ENCODE measurements around the gene SPACA6. TPM values are rescaled to one million over a fixed set of nuclear protein-coding genes. Genes with fewer than 3 reads are reported as not detected.

The SPACA6 gene
- total and polyA plus RNA-seq, 12 donors: 2.2 to 291 (median 25.2) TPM

GRCh38 chr19:51715850-51716249, 22.7 kb downstream of the SPACA6 start:
- Histone ChIP-seq H3K9me3 (replicated peaks in 1 of 3) (no peaks in the 10 kb centered on the region), H3K36me3 (replicated peaks in 1 of 2) (no peaks in the 10 kb centered on the region), H3K27ac (no peak overlapping the region), H3K27me3 (peaks cover 25% of the 10 kb centered on the region), H3K4me1 (replicated peaks in 1 of 2) (peaks cover 3 to 4% of the 10 kb centered on the region in 2 donors), H3K4me3 (no peak overlapping the region)
- DNase-seq: no peak
- TF ChIP-seq POLR2A (IDR thresholded peaks at IDR 0.05): no peak
- TF ChIP-seq, protein P1, sequence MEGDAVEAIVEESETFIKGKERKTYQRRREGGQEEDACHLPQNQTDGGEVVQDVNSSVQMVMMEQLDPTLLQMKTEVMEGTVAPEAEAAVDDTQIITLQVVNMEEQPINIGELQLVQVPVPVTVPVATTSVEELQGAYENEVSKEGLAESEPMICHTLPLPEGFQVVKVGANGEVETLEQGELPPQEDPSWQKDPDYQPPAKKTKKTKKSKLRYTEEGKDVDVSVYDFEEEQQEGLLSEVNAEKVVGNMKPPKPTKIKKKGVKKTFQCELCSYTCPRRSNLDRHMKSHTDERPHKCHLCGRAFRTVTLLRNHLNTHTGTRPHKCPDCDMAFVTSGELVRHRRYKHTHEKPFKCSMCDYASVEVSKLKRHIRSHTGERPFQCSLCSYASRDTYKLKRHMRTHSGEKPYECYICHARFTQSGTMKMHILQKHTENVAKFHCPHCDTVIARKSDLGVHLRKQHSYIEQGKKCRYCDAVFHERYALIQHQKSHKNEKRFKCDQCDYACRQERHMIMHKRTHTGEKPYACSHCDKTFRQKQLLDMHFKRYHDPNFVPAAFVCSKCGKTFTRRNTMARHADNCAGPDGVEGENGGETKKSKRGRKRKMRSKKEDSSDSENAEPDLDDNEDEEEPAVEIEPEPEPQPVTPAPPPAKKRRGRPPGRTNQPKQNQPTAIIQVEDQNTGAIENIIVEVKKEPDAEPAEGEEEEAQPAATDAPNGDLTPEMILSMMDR (IDR thresholded peaks at IDR 0.05): no peak
- intact Hi-C loops (cut with DNase I): no loop called here
- WGBS, 4 donors: 81 to 90% (median 84%) methylated on average over 3 of the region's 3 CpGs

DNA sequence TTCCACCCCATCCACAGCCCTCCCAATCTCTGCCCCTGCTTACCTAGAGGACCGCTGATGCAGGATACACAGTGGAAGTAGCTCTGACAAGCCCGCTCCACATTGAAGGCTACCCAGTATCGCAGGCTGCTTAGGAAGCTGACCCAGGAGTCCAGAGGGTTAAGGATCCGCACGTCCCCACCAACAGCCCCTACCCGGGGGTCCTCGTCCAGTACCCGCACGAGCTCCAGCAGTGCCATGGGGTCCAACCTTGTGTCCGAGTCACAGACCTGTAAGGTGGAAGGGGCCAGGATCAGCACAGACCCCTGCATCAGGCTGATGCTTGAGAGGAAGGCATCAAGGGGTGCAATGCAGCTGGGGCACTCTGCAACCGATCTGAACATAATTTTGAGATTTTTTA, 23.8 kb downstream of the SPACA6 start:
- H3K9me3 ChIP-seq (replicated peaks in 1 of 3): no peaks in the 10 kb centered on the region
- H3K4me3 ChIP-seq: no peak overlapping the region
- no peaks in the 10 kb centered on the region for H3K36me3 ChIP-seq (replicated peaks in 1 of 2)
- DNase-seq: no peak
- WGBS, 4 donors: 71 to 94% (median 85%) methylated on average over 6 to 11 of the region's 11 CpGs
- H3K27ac ChIP-seq: no peak overlapping the region
- peaks cover 3 to 4% of the 10 kb centered on the region in 2 donors for H3K4me1 ChIP-seq (replicated peaks in 1 of 2)
- TF ChIP-seq POLR2A (IDR thresholded peaks at IDR 0.05): no peak
- TF ChIP-seq, protein P1 (IDR thresholded peaks at IDR 0.05): no peak
- intact Hi-C loops (cut with DNase I): no loop called here
- H3K27me3 ChIP-seq: peaks cover 28% of the 10 kb centered on the region

DNA sequence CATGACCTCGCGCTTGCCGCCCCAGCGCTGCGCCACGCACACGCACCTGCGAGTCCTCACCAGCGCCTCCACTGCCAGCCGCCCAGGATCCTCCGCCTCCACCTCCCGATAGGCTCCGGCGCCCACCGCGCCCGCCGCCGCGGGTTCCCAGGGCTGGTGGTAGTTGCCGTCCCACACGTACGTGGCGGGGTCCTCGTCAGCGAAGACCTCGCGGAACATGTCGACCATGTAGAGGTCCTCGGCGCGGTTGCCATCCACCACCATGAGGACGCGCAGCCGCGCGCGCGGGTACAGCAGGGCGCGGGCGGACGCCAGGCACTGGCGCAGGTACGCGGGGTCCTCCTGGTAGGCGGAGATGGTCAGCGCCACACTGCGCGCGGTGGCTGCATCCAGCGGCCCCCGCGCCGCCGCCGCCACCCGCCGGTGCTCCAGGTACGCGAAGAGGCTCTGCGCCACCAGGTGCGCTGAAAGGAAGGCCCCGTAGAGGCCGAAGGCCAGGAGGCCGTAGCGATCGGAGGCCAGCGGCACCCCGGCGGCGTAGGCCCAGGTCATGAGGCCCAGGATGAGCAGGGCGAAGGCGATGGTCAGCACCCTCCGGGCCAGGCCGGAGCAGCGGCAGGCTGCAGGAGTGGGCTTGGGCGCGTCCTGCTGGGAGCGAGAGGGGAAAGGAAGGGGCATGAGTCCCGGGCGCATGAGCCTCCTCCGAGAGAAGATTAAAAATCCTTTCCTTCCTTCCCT, 26.3 kb downstream of the SPACA6 start:
- 2 to 8% (median 4%) methylated on average over 13 to 83 of the region's 83 CpGs for WGBS, 4 donors
- H3K9me3 ChIP-seq (replicated peaks in 1 of 3): no peaks in the 10 kb centered on the region
- H3K27me3 ChIP-seq: peaks cover 28% of the 10 kb centered on the region
- DNase-seq: no peak
- intact Hi-C loops (cut with DNase I): no loop called here
- no peak overlapping the region for H3K4me3 ChIP-seq
- no peaks in the 10 kb centered on the region for H3K36me3 ChIP-seq (replicated peaks in 1 of 2)
- no peak for TF ChIP-seq POLR2A (IDR thresholded peaks at IDR 0.05)
- TF ChIP-seq, protein P1 (IDR thresholded peaks at IDR 0.05): no peak
- peaks cover 3 to 4% of the 10 kb centered on the region in 2 donors for H3K4me1 ChIP-seq (replicated peaks in 1 of 2)
- H3K27ac ChIP-seq: no peak overlapping the region

DNA sequence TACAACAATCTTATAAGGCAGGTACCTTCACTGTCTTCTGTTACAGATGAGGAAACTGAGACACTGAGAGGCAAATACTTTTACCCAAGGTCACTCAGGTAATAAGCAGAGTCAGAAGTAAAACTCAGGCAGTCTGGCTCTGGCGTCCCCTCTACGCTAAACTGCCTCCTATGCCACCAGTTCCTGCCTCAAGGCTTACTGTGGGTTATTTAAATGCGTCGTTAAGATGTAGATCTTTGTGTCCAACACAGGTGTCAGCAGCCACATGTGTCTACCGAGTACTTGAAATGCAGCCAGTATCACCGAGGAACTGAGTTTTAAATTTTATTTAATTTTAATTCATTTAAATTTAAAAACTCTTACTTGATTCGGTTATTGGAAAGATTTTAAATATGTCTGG, 28.8 kb downstream of the SPACA6 start:
- no peak for TF ChIP-seq POLR2A (IDR thresholded peaks at IDR 0.05)
- TF ChIP-seq, protein P1 (IDR thresholded peaks at IDR 0.05): no peak
- Histone ChIP-seq H3K27ac (no peak overlapping the region), H3K4me3 (no peak overlapping the region), H3K36me3 (replicated peaks in 1 of 2) (no peaks in the 10 kb centered on the region), H3K9me3 (replicated peaks in 1 of 3) (no peaks in the 10 kb centered on the region), H3K4me1 (replicated peaks in 1 of 2) (peaks cover 3 to 4% of the 10 kb centered on the region in 2 donors), H3K27me3 (peaks cover 32% of the 10 kb centered on the region)
- WGBS, 4 donors: 75 to 82% (median 76%) methylated on average over 7 of the region's 7 CpGs
- intact Hi-C loops (cut with DNase I): no loop called here
- no peak for DNase-seq
